ENCODE data around the gene MEX3B. TPM values are rescaled to one million over a fixed set of nuclear protein-coding genes. Genes with fewer than 3 reads are reported as not detected.

The MEX3B gene
- total RNA-seq, 1 experiment from 2014 or later, result 11.0 TPM

DNA sequence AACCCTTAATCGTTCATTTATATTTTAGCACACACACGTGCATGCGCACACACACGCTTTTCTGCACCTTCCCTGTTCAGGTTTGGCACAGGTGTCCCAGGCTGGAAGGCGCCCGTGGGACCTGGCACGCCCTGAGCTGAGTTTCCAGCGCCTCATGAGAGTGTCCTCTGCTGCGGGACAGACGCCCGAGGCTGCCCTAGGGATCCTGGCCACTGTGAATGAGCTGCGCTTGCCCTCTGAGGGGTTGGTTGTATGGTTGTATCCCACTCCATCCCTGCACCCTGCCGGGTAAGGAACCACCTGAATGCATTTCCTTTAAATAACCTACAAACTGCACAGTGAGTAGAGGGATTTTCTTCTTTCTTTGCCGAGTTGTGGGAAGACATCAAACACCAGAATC is 12.2 kb upstream of the MEX3B start:
- no peak overlapping the region for H4K5ac ChIP-seq (ENCODE audit: insufficient read length, low read depth, low read length)
- peaks cover 17% of the 10 kb centered on the region for H3K4me1 ChIP-seq (ENCODE audit: insufficient read depth, low read length)
- H3K23ac ChIP-seq (ENCODE audit: insufficient read length, low read depth, low read length), result no peak overlapping the region
- no peaks in the 10 kb centered on the region for H4K20me1 ChIP-seq (ENCODE audit: control insufficient read depth, insufficient read depth, insufficient read length)
- no peak overlapping the region for H2AK5ac ChIP-seq (ENCODE audit: insufficient read length, low read length)
- H3K18ac ChIP-seq (ENCODE audit: insufficient read length, low read depth, low read length), result no peak overlapping the region
- H3K27me3 ChIP-seq (ENCODE audit: insufficient read depth, low read length), result peaks cover 10% of the 10 kb centered on the region; the same call in 1 of the 2 replicates
- no peak overlapping the region for H2BK5ac ChIP-seq (ENCODE audit: insufficient read length, low read length)
- Mint-ChIP-seq H3K27me3 (ENCODE audit: low read depth) (peaks cover 74% of the 10 kb centered on the region), H3K4me1 (peaks cover 27 to 41% of the 10 kb centered on the region in 2 experiments), H3K36me3 (ENCODE audit: insufficient read depth in 1 of 3, low read depth in 3 of 3) (no peaks in the 10 kb centered on the region; a peak in 1 of 7 replicates), H3K27ac (no peak overlapping the region), H3K9me3 (no peaks in the 10 kb centered on the region; a peak in 1 of 5 replicates), H3K4me3 (peak overlapping the region; percentile 49 to 84)
- WGBS (ENCODE audit: extremely low coverage, insufficient read length, low lambda C conversion rate), result no CpG with 5 or more reads among the region's 14 CpGs
- no peak overlapping the region for H4K8ac ChIP-seq (replicated peaks; ENCODE audit: insufficient read length, low read depth, low read length)
- TF ChIP-seq, protein P1, sequence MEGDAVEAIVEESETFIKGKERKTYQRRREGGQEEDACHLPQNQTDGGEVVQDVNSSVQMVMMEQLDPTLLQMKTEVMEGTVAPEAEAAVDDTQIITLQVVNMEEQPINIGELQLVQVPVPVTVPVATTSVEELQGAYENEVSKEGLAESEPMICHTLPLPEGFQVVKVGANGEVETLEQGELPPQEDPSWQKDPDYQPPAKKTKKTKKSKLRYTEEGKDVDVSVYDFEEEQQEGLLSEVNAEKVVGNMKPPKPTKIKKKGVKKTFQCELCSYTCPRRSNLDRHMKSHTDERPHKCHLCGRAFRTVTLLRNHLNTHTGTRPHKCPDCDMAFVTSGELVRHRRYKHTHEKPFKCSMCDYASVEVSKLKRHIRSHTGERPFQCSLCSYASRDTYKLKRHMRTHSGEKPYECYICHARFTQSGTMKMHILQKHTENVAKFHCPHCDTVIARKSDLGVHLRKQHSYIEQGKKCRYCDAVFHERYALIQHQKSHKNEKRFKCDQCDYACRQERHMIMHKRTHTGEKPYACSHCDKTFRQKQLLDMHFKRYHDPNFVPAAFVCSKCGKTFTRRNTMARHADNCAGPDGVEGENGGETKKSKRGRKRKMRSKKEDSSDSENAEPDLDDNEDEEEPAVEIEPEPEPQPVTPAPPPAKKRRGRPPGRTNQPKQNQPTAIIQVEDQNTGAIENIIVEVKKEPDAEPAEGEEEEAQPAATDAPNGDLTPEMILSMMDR (conservative IDR thresholded peaks at IDR 0.05), result no peak
- no peaks in the 10 kb centered on the region for H3K79me2 ChIP-seq (ENCODE audit: insufficient read depth, low read length)
- H3K9me3 ChIP-seq (ENCODE audit: control insufficient read depth, low read depth, low read length), result no peaks in the 10 kb centered on the region
- no peak overlapping the region for H2BK12ac ChIP-seq (ENCODE audit: insufficient read length, low read depth, low read length)
- H3K9ac ChIP-seq (ENCODE audit: extremely low read depth, insufficient read length, low read length), result no peak overlapping the region
- H4K91ac ChIP-seq (ENCODE audit: insufficient read length, low read depth, low read length), result no peak overlapping the region
- H3K4me2 ChIP-seq (ENCODE audit: insufficient read depth, insufficient read length, low read length), result peak overlapping the region; percentile 95
- H2BK120ac ChIP-seq (ENCODE audit: low read depth, low read length, poor library complexity, severe bottlenecking), result no peak overlapping the region
- H2BK20ac ChIP-seq (ENCODE audit: low read depth, low read length, poor library complexity, severe bottlenecking), result no peak overlapping the region
- no peak overlapping the region for H3T11ph ChIP-seq (ENCODE audit: low read length)
- no peak overlapping the region for H3K14ac ChIP-seq (ENCODE audit: insufficient read depth, low read length)
- peaks cover 12% of the 10 kb centered on the region for H3K23me2 ChIP-seq (ENCODE audit: insufficient read length, low read depth, low read length, poor library complexity, severe bottlenecking)
- H3K4ac ChIP-seq (ENCODE audit: low read depth, low read length), result no peak overlapping the region
- DNase-seq, result no peak
- H3K56ac ChIP-seq (ENCODE audit: insufficient read length, low read depth, low read length), result no peak overlapping the region
- H3K27ac ChIP-seq (ENCODE audit: insufficient read length, low read depth, low read length), result no peak overlapping the region
- no peak overlapping the region for H2BK15ac ChIP-seq (ENCODE audit: low read depth, low read length)
- no peaks in the 10 kb centered on the region for H3K79me1 ChIP-seq (ENCODE audit: insufficient read depth, low read depth, low read length, poor library complexity, severe bottlenecking)
- H2AFZ ChIP-seq (ENCODE audit: low read length), result no peak overlapping the region

Measured in H9 (cell line).